Stimulated activated CD8-positive, alpha-beta memory T cell treated with anti-CD3 and anti-CD28 coated beads, Interleukin-4, amount 100 ng/mL, for 4 hours (primary cell): Measurements from ENCODE around the gene SAP30L.

Experiments
- DNase-seq, 2 donors: peaks; one replicate each; pipeline ENCODE4 v3.0.0-alpha.2; 2020; ENCODE audit warnings: low read depth in 2 of 2, low spot score in 1 of 2

The SAP30L gene

DNA sequence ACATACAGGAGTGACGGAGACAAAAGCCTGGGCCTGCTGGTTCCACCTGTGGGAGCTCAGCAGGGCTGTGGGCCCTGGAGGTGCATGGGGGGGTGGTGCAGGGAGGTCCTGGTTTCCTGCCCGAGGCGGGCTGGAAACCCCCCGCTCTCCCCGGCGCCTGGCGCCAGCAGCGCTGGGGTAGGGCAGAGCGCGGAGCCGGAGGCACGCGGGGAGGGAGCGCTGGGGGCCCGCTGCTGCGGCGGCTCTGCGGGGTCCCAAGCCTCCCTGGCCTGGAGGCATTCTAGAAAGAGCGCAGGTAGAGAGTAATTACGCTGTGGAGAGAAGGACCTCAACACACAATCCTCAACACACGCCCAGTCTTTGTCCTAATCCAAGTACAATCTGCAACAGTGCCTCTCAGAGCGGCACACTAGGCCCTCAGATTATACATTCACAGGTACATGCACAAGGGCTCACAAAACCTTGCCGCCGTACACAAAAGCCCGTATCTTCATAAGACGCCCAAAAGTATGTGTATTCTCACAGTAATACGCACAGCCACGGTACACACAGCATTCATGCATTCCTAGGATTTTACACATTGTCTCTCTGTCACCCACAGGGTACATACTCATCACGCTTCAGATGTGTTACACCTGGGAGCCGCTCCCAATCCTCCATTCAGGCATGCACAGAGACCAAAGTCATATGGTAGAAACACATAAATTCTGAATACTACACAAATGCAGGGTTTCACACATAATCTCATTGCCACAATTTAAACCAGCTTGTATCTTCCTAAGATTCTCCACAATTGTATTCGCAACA is 34.4 kb downstream of the SAP30L start:
- DNase-seq = no peak

GRCh38 chr5:154480847-154481246 is 35.0 kb downstream of the SAP30L start:
- no peak for DNase-seq

DNA sequence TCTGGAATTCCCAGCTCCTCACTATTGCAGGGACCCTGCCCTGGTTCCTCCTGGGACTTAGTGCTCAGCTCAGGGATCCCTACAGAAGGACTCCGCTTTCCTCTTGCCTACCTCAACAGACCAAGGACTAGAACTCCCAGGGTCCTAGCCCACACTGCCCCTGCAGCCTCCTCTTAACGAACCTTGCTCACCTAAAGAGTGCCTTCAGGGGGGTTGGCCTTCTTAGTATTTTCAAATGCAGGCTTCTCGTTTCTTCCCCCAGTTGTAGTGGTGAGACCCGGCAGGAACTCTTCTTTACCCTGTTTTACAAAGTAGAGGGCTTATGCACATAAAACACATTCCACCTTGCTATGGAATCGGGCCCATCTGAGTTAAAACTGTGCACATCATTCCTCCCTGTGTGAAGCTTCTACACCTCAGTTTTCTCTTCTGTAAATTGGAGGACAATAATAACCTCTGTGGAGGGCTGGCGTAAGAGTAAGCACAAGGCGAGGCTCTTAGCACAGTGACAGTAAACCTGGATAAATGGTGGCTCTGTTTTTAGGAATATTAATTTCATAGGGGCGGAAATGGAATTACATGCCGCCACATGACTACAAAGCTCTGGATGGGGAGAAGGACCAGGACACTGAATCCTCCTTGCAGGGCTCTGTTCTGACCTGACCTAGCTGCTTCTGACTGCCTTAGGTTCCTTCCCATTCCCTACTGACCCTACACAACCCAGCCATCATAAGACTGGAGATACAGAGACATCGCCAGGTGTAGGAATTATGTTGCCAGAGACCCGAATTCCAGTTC is 36.0 kb downstream of the SAP30L start:
- DNase-seq = no peak

DNA sequence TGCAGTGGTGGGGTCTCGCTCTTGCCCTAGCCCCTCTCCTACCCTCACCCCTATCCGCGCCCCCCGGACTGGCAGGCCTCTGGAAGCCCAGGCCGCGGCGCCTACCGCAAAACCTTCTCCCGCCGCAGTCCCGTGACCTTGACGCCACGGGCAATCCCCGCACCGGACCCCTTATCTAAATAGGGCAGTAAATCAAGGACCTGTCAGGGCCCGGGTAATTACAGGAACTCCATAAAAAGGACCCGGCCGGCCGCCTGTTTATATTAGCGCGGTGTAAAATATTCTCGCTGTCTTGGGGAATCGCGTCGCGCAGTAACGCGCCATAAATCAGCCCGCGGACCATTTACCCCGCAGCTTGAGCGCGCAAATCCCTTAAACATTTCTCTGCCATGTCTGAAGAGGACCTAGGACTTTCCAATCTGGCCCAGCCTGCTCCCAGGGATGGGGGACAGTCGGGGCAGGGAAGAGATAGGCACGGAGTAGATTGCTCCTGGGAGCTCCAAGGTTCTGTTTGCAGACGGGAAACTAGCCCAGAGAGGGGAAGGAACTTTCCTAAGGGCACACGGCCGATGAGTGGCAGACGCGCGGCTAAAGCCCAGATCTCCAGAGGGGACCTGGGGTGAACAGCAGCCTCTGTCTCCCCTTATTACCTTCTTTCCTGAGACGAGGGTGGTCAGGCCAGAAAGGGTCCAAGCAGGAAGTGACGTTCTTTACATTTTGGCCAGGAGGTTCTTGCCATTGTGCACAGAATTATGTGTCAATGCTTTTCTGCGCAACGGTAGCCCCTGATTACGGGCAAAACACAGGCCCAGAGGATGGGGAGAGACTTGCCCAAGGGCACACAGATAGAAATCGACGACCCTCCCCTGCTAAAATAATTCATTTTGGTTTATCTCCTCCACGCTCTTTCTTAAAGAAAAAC is 37.0 kb downstream of the SAP30L start:
- DNase-seq = no peak

GRCh38 chr5:154483654-154484392 is 38.0 kb downstream of the SAP30L start:
- DNase-seq = no peak

DNA sequence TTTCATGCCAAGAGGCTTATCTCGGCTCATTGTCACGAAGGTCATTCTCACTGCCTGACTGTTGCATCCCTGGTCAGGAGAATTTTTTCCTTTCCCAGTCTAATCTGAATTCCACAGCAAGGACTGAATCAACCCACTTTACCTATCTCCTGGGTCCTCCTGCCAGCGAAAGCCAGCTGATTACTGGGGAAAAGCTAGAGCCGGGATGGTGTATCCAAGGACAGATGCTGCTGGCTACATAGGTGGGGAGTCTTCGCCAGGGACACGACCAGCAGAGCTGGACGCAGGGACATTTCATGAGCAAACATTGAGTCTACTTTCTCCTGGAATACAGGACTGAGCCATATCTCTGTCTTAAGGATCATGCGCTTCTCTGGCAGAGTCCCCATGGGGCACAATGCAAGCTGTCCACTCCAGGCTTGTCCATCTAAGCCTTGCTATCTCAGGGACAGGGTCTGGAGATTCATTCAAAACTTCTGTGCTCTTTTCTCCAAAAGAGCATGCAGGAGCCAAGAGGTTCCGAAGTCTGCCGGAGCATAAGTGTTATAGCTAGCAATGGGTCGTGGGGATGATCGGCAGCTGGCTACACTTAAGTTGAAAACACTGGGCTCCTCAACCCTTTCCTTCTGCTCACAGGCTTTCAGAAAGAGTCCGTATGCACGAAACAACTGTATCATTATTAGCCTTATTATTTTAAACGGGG is 38.7 kb downstream of the SAP30L start:
- no peak for DNase-seq

- DNase-seq = no peak
Observed at GRCh38 chr5:154485096-154485491, 39.3 kb downstream of the SAP30L start.

DNA sequence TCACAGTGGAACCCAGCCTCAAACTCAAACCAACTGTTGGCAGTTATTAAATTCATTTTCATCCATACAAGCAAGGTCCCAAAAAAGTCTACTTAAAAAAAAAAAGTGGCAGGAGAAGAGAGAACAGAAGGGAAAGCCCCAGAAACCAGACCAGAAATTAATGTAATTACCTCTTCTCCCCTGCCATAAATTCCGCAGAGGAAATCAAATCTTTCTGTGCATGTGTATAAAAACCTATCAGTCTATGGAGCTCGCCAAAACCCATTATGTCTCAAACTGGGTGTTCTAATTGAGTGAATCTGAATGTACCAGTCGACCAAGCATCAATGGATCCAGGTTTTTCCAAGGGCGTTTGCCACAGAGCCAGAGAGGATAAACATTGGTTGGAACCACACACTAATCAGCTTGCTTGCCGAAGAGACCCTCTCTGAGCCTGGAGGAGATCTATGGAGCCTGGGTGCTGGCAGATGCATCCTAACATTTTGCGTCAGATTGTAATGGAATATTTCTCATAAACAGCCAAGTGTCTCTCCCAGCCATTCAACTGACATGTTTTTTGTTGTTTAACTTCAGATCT is 40.1 kb downstream of the SAP30L start:
- DNase-seq = no peak

- no peak for DNase-seq
Observed at GRCh38 chr5:154486427-154486866, 40.6 kb downstream of the SAP30L start.

- no peak for DNase-seq
Observed at GRCh38 chr5:154487541-154487940, 41.7 kb downstream of the SAP30L start.

DNA sequence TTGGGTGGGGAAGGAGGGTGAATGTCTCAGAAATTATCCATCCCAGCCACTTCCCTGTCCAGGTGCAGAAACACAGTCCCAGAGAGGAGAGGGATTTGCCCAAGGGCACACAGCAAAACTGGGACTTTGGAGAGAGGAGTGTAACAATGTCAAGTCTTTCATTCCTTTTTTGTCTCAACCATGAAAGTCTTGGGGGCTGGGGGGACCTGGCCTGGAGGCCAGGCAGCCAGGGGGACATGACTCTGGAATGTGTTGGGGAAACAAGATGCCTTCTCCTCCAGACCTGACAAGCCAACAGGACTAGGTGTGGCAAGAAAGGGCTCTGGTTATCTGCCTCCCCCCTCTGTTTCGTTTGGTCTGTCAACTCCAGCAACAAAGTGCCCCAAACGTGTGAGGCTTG is 46.1 kb downstream of the SAP30L start:
- no peak for DNase-seq

DNA sequence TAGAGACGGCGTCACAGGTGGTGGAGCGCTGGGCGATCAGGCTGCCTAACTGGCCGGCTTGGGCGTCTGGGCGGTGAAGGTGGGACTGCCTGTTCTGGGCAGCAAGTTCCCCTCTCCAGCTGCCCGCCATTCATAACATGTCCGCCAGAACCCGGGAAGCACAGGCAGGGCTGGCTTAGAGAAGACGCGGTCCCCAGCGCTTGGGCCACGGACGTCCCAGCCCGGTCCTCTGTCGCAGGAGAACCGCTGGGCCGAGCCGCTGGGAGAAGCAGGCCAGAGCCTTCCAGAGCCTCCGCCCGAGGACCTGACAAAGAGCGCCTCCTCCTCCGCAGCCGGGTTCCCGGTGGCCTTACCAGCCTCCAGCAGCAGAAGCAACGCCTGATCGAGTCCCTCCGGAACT is 47.5 kb downstream of the SAP30L start:
- DNase-seq = no peak

DNA sequence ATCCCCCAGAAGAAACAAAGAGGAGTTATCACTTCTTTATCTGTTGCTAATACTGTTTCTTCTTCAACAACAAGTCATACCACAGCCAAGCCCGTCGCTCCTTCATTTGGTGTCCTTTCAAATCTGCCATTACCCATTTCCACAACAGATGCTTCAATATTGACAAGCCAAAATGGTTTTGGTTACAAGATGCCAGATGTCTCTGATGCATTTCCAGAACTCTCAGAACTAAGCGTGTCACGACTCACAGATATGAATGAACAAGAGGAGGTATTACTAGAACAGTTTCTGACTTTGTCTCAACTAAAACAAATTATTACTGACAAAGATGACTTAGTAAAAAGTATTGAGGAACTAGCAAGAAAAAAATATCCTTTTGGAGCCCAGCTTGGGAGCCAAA is 48.2 kb downstream of the SAP30L start:
- DNase-seq = no peak

GRCh38 chr5:154498591-154498990 is 52.8 kb downstream of the SAP30L start:
- DNase-seq = no peak

GRCh38 chr5:154498994-154499393 is 53.2 kb downstream of the SAP30L start:
- no peak for DNase-seq

- no peak for DNase-seq
Observed at GRCh38 chr5:154501566-154501965, 55.8 kb downstream of the SAP30L start.

DNA sequence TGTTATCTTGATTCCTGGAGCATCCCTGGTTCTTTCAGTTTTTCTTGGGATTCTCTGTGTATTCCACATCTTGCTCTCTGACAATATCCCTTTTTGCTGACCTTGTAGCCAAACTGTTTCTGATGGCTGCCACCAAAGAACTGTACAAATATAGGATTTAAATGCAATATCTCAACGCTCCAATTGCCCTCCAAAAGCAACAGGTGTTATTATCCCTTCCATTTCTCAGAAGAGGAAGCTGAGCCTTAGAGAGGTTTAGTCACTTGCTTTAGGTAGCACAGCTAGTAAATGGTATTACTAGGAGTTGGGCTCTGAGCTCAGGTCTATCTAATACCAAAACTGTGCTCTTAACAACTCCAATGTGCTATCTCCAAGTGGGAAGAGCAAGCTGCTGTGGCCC is 56.4 kb downstream of the SAP30L start:
- no peak for DNase-seq

DNA sequence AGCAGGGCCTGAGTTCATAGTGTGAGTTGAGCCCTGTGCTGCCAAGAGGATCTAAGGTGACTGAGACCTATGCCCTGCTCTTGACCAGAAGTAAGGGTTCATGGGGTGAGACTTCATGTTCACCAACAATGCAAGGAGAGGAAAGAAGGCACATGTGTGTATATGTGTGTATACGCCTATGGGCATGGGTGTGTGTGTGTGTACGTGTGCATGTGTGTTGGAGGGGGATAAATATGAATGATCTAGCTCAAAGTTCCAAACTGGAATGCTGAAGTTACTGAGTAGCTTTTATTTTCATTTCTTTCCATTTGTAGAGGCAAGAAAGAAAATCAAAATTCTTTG is 57.9 kb downstream of the SAP30L start:
- DNase-seq = no peak

- no peak for DNase-seq
Observed at GRCh38 chr5:154505567-154505966, 59.8 kb downstream of the SAP30L start.
